Stimulated activated CD8-positive, alpha-beta memory T cell treated with anti-CD3 and anti-CD28 coated beads, Interleukin-7, amount 100 ng/mL, for 4 hours (primary cell): ENCODE data around the gene GNPAT.
A peak's percentile ranks its signal among the peaks of the same experiment; 100 is the strongest.
"Not testable (repeated sequence)": the region's sequence is repeated elsewhere in the genome, so short reads cannot be mapped to it uniquely, and the experiment has no call there.

Experiments used
- DNase-seq, 2 donors: peaks; one replicate each; pipeline ENCODE4 v3.0.0-alpha.2; 2020; ENCODE audit warnings: low read depth in 2 of 2

The GNPAT gene

DNA sequence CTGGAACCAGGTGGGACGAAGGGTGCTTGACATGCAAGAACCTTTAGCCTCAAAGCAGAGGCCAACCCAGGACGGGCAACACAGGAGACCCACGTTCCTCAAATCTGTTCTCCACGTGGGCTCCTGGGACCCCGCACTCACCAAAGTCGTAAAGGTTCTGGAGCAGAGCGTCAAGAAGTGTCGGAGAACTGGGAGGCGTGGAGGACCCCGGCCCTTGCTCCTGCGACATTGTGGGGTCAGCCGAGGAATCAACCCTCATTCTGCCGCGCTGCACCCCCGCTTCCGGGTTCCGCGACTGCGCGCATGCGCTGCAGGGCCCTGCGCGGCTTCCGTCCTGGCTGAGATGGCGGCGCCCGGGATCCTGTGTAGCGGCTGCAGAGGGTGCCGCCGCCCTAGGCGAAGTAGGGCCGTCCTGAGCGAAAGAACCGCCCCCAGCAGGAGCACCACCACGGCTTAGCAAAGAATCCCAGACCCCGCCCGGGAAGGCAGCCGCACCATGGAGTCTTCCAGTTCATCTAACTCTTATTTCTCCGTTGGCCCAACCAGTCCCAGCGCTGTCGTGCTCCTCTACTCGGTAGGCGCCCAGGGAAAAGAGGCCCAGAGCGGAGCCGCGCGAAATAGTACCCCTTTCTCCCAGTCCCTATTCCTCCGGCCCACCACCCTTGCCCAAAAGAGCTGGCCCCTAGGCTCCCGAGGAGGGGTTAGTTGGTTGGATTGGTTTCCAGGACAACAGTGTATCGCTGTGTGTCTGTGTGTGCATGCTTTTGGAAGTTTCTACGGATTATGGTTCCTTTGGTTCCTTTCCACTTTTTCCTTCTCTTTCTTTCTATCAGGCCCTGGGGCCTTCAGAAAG lies at the start of gene GNPAT:
Gene GNPAT, plus strand, starts transcription at position 330 of the 853 bp plus-strand sequence. Its CDS starts 167 bp downstream, at position 497.
- peak; percentile 78 to 85 for DNase-seq

DNA sequence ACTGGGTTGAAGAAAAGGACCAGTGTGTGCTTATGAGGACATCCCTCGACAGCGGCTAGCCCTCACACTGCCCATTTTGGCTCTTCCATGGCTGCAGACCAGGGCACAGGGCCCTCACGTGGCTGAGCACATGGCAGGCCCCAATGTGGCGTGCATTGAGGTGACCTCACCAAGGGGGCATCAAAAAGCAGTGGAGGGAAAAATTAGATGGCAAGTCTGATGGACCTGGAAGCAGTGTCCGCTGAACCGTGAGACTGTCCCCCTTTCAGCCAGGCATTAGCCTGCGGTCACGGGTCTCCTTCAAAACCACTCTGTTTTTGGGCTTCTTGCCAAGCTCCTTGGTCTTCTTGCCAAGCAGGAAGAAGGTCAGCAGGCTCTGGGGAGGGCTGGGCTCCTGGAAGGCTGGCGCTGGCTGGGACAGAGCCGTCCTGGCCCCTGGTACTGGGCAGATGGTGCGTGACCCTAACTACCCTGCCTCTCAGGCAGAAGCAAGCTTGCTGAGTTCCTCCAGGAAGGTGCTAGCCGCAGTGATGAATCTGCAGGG lies 48.3 kb upstream of the GNPAT start:
- DNase-seq, result no peak

GRCh38 chr1:231193710-231194340 lies 47.2 kb upstream of the GNPAT start:
- no peak for DNase-seq

DNA sequence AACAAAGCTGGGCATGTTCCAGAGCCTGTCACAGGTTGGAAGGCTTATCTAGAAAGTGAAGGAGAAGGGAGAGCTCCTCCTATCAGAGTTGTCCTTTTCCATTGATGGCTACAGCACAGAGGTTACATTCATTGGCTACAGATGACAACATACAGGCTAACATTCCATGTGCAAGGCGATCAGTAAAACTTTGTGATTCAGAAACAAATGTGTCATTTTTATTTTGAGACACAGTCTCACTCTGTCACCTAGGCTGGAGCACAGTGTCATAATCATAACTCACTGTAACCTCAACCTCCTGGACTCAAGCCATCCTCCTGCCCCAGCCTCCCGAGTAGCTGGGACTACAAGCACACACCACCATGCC lies 46.6 kb upstream of the GNPAT start:
- DNase-seq, result no peak

GRCh38 chr1:231194843-231195516 lies 46.0 kb upstream of the GNPAT start:
- no peak for DNase-seq

DNA sequence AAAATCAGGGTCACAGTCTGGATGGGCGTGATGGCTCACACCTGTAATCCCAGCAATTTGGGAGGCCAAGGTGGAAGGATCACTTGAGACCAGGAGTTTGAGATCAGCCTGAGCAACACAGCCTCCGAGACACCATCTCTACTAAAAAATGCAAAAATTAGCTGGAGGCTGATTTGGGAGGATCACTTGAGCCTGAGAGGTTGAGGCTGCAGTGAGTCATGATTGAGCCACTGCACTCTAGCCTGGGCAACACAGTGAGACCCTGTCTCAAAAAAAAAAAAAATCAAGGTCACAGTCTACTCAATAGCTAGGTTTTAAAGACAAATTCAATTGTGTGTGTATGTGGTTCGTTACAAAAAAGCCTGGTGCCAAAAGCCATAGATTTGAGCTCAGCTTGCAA lies 44.7 kb upstream of the GNPAT start:
- no peak for DNase-seq

- no peak for DNase-seq
Measured at GRCh38 chr1:231196728-231197127, 44.3 kb upstream of the GNPAT start.

GRCh38 chr1:231199868-231200267 lies 41.1 kb upstream of the GNPAT start:
- no peak for DNase-seq

DNA sequence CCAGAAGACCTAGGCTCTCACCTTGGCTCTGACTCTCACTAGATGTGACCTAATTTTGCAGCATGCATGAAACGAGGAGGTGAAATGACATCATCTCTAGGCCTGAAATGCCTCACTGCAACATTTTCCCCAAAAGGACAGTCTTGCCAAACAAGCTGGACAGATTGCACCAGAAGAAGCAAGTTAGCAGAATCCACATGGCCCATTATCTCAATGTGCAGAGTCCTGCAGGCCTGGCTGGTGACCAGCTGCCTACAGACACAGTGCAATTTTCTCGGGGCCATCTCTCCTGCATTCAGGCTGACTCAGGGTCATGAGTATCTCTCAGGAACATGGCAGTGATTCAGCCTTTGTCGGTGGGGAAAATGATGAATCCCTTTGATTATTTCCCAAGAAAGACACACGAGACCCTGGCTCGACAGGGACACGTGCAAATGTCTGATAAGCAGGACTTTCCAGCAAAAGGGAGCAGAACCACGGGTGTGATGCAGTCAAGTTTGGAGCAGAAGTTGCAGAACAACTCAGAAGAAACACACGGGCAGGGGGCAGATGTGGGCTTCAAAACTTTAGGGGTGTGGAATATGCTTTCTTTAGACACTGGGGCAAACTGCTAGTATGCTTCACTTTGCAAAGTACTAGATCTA lies 40.5 kb upstream of the GNPAT start:
- no peak for DNase-seq

DNA sequence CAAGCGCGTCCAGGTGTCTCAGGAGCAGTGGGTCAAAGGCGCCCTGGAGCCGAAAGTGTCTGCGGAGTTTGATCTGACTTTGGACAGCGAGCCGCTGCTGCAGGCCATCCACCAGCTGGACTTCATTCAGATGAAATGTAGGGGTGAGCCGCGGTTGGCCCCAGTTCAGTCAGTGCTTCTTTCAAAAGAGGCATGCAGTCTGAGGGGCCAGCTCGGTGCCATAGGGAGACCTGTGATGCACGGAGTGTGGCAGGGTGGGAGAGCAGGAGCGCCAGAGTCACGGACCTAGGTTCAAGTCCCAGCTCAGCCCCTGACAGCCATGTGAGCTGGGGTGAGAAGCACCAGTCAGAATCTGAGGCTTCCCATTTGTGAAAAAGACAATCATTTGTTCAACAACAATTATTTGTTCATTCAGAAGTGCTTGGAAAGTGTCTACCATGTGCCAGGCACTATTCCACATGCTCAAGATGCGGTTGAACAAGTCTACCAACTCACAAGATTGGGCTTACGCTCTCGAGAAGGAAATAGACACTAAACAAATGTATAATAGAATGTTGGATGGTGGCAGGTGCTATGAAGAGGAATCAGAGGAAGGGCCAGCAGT lies 39.5 kb upstream of the GNPAT start:
- DNase-seq, result no peak

- DNase-seq, result no peak
Measured at GRCh38 chr1:231201979-231202633, 38.9 kb upstream of the GNPAT start.

DNA sequence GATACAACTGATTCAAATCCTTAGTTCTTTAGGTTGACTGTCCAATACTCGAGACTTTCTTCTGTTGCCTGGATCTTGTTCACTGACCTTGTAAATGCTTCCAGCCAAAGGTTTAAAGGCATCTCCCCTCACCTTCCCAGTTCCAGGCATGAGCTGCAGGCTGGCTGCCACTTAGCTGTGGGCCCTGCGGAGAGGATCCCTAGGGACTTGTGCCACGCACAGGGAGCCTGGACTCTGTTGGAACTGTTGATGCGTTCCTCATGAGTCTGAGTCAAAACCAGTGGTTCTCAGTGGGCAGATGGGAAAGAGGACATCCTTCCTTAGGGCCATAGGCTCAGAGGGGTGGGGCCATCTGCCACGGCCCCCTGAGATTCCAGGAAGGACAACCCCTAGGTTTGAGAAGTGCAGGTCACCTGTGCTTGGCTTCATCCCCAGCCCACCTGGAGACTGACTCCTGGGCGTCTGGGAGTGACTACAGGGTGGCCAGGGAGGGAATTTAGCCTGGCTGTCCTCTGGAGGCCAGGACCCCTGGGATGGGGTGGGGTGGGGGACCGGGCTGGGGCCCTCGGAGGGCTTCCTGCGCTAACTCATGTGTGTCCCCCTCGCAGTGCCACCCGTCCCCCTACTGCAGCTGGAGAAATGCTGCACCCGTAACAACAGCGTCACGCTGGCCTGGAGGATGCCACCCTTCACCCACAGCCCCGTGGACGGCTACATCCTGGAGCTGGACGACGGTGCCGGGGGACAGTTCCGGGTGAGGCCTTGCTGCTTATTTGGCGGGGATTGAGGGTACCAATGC lies 37.6 kb upstream of the GNPAT start:
- DNase-seq, result no peak

- no peak for DNase-seq
Measured at GRCh38 chr1:231206856-231207255, 34.2 kb upstream of the GNPAT start.

- no peak for DNase-seq
Measured at GRCh38 chr1:231207437-231207836, 33.6 kb upstream of the GNPAT start.

GRCh38 chr1:231208980-231209379 lies 32.0 kb upstream of the GNPAT start:
- no peak for DNase-seq

DNA sequence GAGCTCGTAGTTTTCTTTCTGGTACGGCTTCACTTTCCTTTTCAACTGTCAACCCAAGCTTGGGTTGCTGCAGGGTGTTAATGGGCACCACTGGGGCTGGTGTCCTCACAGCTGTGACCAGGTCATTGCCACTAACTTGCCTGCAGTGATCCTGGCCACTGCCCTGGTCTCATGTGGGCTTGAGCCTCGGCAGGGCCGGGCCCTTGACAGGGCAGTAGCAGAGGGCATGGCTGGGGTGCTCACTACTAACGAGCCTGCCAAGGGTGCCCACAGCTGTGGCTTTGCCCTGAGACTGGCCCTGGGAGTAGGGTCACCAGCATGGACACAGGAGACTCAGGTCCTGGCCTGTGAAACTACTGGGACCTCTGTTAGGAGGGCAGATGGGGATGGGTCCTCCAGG lies 31.5 kb upstream of the GNPAT start:
- no peak for DNase-seq

DNA sequence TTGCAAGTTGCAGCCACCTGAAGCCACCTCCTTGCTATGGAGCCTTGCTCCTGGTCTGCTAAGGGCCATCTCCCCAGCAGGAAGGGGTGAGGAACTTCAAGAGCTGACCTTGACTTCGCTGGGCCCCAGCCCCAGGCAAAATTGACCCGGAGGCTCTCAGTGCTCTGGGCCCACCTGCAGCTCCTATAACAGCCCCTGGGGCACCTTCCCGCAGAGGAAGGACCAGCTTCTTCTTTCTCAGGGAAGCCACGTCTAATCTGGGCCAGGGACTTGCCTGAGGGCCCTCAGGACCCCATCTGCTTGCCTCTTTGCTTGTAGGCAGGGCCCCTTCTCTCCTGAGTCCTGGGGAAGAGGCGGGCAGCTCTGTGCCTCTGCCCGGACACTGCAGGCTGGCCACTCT lies 30.9 kb upstream of the GNPAT start:
- DNase-seq, result no peak

GRCh38 chr1:231211005-231211857 lies 29.8 kb upstream of the GNPAT start:
- DNase-seq, result peak; percentile 78 to 86

GRCh38 chr1:231212301-231212700 lies 28.7 kb upstream of the GNPAT start:
- DNase-seq, result not testable (repeated sequence)
